ENCODE data around the gene CD247.

Gene CD247

DNA sequence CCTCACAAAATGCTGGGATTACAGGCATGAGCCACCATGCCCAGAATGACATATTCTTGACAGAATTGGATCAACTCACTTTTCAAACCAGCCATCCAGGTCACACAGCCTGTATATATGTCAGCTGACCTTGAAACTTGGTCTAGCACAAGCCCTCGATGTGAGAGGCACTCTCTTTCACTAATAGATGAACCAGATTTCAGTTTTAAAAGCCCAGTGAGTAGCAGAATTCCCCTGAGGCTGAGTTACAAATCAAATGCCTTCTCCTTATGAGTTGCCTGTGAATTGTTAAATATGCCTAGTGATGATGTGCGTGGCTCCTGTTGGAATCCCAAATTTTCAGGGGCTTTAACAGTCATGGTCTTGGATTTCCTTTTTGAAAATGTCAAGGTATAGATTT lies 88.7 kb downstream of the CD247 start:
- no peak overlapping the region for H3K27ac ChIP-seq (ENCODE audit: low read length)
- H3K4me3 ChIP-seq (ENCODE audit: low read length), result no peak overlapping the region
- no peaks in the 10 kb centered on the region for H3K27me3 ChIP-seq (ENCODE audit: insufficient read depth, low read length)
- H3K4me1 ChIP-seq (ENCODE audit: insufficient read depth, low read length), result peaks cover 45% of the 10 kb centered on the region
- H3K9me3 ChIP-seq (ENCODE audit: insufficient read depth, low read depth, low read length), result no peaks in the 10 kb centered on the region
- H3K36me3 ChIP-seq (ENCODE audit: insufficient read depth, low read depth, low read length), result no peaks in the 10 kb centered on the region
- no peak overlapping the region for H3K9ac ChIP-seq (ENCODE audit: low read depth, low read length)

DNA sequence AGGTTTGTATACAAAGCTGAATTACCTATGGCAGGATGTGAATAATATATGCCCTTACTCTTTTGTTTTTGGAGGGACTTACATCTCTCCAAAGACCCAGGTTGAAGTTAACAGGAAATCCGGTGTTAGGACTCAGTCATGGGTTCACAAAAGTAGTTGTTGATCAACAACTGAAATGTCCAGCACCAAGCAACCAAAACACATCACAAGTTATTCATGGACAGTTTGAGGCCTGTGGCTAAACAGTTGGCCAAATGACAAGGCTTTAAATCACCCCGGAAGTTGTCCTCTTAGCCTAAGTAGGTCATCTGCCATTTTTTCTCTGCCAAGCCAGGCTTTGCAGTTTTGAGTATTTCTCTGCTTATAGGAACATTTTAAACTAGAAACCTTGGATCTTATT lies 89.9 kb downstream of the CD247 start:
- H3K4me1 ChIP-seq (ENCODE audit: insufficient read depth, low read length), result peaks cover 49% of the 10 kb centered on the region

DNA sequence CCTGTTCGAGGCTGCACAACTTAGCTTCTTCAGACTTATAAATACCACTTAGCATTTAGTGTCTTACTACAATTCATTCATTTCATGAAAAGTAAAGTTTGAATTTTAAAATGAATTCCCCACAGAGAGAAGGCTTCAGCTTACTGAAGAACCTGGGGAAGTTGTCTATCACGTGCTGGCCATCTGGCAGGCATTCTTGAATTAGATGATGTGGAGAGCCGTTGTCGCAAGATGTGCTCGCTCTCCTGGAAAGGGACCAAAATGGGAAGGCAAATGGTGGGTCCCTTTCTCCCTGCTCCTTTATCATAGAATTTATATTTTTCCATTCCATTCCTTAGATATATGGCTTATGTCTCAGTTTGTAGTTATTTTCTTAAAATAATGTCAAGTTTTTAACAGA lies 90.5 kb downstream of the CD247 start:
- Histone ChIP-seq H3K4me1 (ENCODE audit: insufficient read depth, low read length) (peaks cover 49% of the 10 kb centered on the region), H3K27me3 (ENCODE audit: insufficient read depth, low read length) (no peaks in the 10 kb centered on the region), H3K9ac (ENCODE audit: low read depth, low read length) (no peak overlapping the region), H3K27ac (ENCODE audit: low read length) (no peak overlapping the region), H3K4me3 (ENCODE audit: low read length) (no peak overlapping the region), H3K9me3 (ENCODE audit: insufficient read depth, low read depth, low read length) (no peaks in the 10 kb centered on the region), H3K36me3 (ENCODE audit: insufficient read depth, low read depth, low read length) (no peaks in the 10 kb centered on the region)

More for the DNA sequence above, 89.9 kb downstream of the CD247 start:
- no peak overlapping the region for H3K4me3 ChIP-seq (ENCODE audit: low read length)
- H3K36me3 ChIP-seq (ENCODE audit: insufficient read depth, low read depth, low read length), result no peaks in the 10 kb centered on the region
- H3K27me3 ChIP-seq (ENCODE audit: insufficient read depth, low read length), result no peaks in the 10 kb centered on the region
- H3K9ac ChIP-seq (ENCODE audit: low read depth, low read length), result no peak overlapping the region
- H3K27ac ChIP-seq (ENCODE audit: low read length), result no peak overlapping the region
- H3K9me3 ChIP-seq (ENCODE audit: insufficient read depth, low read depth, low read length), result no peaks in the 10 kb centered on the region

DNA sequence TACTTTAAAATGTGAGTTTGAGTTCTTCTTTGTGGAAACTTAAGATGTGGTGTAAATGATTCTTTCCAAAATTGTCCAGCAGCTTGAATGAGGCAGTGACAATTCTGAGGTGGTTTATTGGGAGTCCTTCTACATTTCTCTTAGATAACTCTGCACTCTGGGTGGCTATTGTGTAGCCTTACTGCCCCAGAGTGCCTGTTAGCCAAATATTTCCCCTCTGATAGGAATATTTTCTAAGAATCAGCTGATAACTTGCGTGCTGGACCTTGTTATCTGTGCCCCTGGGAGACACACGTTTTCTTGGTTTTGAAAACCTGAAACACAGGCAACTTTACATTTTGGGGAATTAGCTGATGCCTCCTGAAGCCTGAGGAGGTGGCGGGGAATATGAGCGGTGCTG lies 91.6 kb downstream of the CD247 start:
- peaks cover 48% of the 10 kb centered on the region for H3K4me1 ChIP-seq (ENCODE audit: insufficient read depth, low read length)
- H3K9ac ChIP-seq (ENCODE audit: low read depth, low read length), result no peak overlapping the region
- peak overlapping the region; percentile 46 for H3K27ac ChIP-seq (ENCODE audit: low read length)

DNA sequence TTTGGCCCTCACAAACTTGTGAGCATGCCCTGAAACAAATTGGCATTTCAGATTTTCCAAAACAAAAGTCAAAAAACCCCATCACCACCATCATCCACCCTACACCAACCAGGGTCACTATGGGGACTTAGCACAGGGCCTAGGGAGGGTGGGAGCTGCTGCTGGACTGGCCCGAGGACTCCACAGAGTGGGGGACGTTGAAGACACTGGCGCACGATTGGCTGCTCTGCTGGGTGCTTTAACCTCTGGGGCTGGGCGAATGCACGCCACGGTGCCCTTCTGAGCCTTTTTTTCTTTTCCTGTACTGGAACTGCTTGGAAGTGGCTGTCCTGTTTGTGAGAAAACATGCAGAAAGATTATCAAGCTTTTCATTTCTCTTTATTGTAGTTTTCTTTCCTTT lies 92.8 kb downstream of the CD247 start:
- H3K27ac ChIP-seq (ENCODE audit: low read length), result no peak overlapping the region
- H3K4me1 ChIP-seq (ENCODE audit: insufficient read depth, low read length), result peaks cover 37% of the 10 kb centered on the region
- no peak overlapping the region for H3K9ac ChIP-seq (ENCODE audit: low read depth, low read length)
- H3K36me3 ChIP-seq (ENCODE audit: insufficient read depth, low read depth, low read length), result peaks cover 6% of the 10 kb centered on the region; the same call in 1 of the 2 replicates
- peak overlapping the region; percentile 2; the same call in 1 of the 2 replicates for H3K4me3 ChIP-seq (ENCODE audit: low read length)
- no peaks in the 10 kb centered on the region for H3K27me3 ChIP-seq (ENCODE audit: insufficient read depth, low read length)
- no peaks in the 10 kb centered on the region for H3K9me3 ChIP-seq (ENCODE audit: insufficient read depth, low read depth, low read length)

More for the DNA sequence above, 91.6 kb downstream of the CD247 start:
- H3K27me3 ChIP-seq (ENCODE audit: insufficient read depth, low read length), result no peaks in the 10 kb centered on the region
- H3K4me3 ChIP-seq (ENCODE audit: low read length), result no peak overlapping the region
- H3K9me3 ChIP-seq (ENCODE audit: insufficient read depth, low read depth, low read length), result no peaks in the 10 kb centered on the region
- H3K36me3 ChIP-seq (ENCODE audit: insufficient read depth, low read depth, low read length), result peaks cover 6% of the 10 kb centered on the region; the same call in 1 of the 2 replicates

DNA sequence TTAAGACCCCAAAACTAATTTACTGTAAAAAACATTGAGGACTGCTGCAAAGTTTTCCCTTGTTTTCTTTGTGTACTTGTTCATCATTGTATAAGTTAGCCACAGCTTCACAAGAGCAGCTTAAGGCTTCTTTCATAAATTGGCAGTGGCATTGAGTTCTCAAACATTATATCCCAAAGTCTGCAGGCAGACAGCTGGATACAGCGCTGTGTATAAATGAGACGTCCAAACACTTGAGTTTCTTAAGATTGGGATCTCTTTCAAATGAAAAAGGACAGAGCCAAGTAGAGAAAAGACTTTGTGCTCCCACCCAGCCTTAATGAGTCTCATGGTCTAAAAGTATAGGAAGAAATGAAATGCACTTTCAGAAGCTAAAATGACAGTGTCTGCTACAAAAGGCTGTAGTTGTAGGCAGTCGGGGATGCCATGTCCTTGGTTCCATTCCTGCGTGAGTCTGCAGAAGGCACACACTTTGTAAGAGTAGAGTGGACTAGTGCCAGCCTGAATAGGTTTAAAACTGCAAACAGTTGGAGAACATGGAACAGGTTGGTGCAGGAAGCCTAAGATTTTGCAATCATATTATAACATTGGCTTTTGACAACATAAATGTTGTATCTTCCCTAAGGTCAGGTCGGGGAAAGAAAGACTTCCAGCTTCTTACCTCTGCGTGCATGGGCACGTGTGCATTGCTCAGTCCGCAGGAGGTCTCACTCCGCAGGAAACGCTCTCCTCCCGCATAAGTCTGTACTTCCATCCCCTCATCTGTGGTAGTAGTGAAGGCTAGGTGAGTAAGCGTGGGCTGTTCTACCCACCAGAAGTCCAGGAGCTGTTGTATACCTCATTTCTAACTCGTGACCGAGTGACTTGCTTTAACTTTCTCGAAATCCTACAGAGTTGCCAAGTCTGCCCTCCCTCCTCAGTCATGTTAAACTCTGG lies 94.4 kb downstream of the CD247 start:
- peaks cover 27% of the 10 kb centered on the region; the same call in 1 of the 2 replicates for H3K4me1 ChIP-seq (ENCODE audit: insufficient read depth, low read length)
- no peak overlapping the region for H3K27ac ChIP-seq (ENCODE audit: low read length)
- H3K27me3 ChIP-seq (ENCODE audit: insufficient read depth, low read length), result no peaks in the 10 kb centered on the region
- H3K9me3 ChIP-seq (ENCODE audit: insufficient read depth, low read depth, low read length), result no peaks in the 10 kb centered on the region
- peaks cover 13% of the 10 kb centered on the region; the same call in 1 of the 2 replicates for H3K36me3 ChIP-seq (ENCODE audit: insufficient read depth, low read depth, low read length)
- no peak overlapping the region for H3K4me3 ChIP-seq (ENCODE audit: low read length)
- no peak overlapping the region for H3K9ac ChIP-seq (ENCODE audit: low read depth, low read length)

DNA sequence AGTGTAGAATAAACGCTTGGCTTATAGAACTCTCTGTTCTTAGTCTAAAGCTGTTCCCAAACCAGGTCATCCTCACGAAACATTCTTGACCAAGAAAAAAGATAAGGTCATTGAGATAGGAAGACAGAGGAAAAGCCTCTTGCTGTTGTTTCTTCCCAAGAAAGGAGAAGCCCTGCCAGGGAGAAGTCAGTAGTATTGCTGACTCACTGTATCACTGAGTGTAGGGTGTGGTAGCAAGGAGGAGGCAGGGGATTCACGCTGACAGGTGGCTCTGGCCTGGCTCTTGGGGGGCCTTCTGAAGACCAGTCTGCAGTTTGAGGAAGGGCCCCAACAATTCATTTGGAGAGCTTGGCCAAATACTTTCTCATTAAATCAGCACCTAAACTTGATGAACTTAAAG lies 97.8 kb downstream of the CD247 start:
- Histone ChIP-seq H3K9ac (ENCODE audit: low read depth, low read length) (no peak overlapping the region), H3K36me3 (ENCODE audit: insufficient read depth, low read depth, low read length) (peaks cover 43% of the 10 kb centered on the region), H3K27me3 (ENCODE audit: insufficient read depth, low read length) (no peaks in the 10 kb centered on the region), H3K4me3 (ENCODE audit: low read length) (no peak overlapping the region), H3K9me3 (ENCODE audit: insufficient read depth, low read depth, low read length) (no peaks in the 10 kb centered on the region), H3K4me1 (ENCODE audit: insufficient read depth, low read length) (peaks cover 21% of the 10 kb centered on the region; the same call in 1 of the 2 replicates), H3K27ac (ENCODE audit: low read length) (no peak overlapping the region)

DNA sequence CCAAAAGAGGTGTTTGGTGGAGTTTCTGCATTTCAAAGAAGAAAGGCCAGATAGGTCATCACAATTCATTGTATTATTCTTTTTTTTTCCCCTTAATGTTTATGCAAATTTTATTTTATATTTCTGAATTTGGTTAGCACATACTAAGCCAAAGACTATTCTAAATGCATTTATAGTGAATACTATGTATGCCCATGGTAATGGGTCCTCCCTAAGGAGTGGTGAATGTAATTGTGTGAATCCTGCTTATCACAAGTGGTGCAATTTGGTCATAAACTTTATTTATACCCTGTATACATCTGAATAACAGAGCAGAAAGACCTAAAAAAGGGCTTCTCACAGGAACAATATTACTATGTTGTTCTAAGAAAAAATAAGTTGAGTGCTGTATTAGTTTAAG lies 99.1 kb downstream of the CD247 start:
- peaks cover 56% of the 10 kb centered on the region for H3K36me3 ChIP-seq (ENCODE audit: insufficient read depth, low read depth, low read length)

DNA sequence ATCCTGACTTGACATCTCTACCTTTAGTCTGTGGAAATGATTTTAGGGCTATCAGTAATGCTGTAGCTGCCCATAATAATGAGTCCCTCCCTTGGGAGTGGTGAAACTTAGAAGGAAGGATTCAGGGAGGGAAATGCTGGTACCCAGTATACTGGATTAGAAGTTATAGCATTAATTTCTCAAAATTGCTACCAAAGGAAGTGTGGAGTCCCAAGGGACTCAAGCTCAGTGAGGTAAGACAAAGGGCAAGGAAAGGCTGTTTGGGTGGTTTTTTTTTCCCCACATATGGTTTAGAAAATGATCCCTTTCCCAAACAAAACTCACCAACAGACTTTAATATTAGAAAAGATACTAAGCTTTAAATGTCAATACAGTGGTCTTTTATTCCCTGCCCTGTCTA lies 99.9 kb downstream of the CD247 start:
- Histone ChIP-seq H3K4me1 (ENCODE audit: insufficient read depth, low read length) (peaks cover 11% of the 10 kb centered on the region; the same call in 1 of the 2 replicates), H3K27ac (ENCODE audit: low read length) (no peak overlapping the region), H3K9ac (ENCODE audit: low read depth, low read length) (no peak overlapping the region), H3K9me3 (ENCODE audit: insufficient read depth, low read depth, low read length) (no peaks in the 10 kb centered on the region), H3K27me3 (ENCODE audit: insufficient read depth, low read length) (no peaks in the 10 kb centered on the region), H3K4me3 (ENCODE audit: low read length) (no peak overlapping the region), H3K36me3 (ENCODE audit: insufficient read depth, low read depth, low read length) (peaks cover 64% of the 10 kb centered on the region)

More for the DNA sequence above, 99.1 kb downstream of the CD247 start:
- peaks cover 11% of the 10 kb centered on the region; the same call in 1 of the 2 replicates for H3K4me1 ChIP-seq (ENCODE audit: insufficient read depth, low read length)
- no peaks in the 10 kb centered on the region for H3K9me3 ChIP-seq (ENCODE audit: insufficient read depth, low read depth, low read length)
- H3K27me3 ChIP-seq (ENCODE audit: insufficient read depth, low read length), result no peaks in the 10 kb centered on the region
- no peak overlapping the region for H3K9ac ChIP-seq (ENCODE audit: low read depth, low read length)
- no peak overlapping the region for H3K27ac ChIP-seq (ENCODE audit: low read length)
- no peak overlapping the region for H3K4me3 ChIP-seq (ENCODE audit: low read length)

DNA sequence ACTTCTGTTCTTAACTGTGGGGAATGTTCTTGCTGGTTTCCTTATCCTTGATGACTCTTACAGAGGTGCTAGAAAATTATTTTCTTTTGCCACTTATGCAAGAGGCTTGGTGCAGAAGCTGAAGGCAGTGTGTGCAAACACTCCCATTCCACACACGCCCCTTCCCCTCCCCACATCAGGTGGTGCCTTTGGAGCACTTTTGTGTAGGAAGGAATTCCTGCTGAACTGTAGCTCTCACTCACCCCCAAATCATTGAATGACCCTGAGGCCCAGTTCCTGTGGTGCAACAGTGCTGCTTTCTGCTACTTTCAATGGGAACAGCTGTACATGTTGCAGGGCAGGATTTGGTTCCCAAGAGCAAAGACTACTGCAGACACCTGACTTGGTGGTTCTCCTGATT lies 101.8 kb downstream of the CD247 start:
- Histone ChIP-seq H3K27ac (ENCODE audit: low read length) (no peak overlapping the region), H3K27me3 (ENCODE audit: insufficient read depth, low read length) (no peaks in the 10 kb centered on the region), H3K4me3 (ENCODE audit: low read length) (no peak overlapping the region), H3K4me1 (ENCODE audit: insufficient read depth, low read length) (peaks cover 11% of the 10 kb centered on the region; the same call in 1 of the 2 replicates), H3K9me3 (ENCODE audit: insufficient read depth, low read depth, low read length) (no peaks in the 10 kb centered on the region), H3K9ac (ENCODE audit: low read depth, low read length) (no peak overlapping the region), H3K36me3 (ENCODE audit: insufficient read depth, low read depth, low read length) (peaks cover 77% of the 10 kb centered on the region)

DNA sequence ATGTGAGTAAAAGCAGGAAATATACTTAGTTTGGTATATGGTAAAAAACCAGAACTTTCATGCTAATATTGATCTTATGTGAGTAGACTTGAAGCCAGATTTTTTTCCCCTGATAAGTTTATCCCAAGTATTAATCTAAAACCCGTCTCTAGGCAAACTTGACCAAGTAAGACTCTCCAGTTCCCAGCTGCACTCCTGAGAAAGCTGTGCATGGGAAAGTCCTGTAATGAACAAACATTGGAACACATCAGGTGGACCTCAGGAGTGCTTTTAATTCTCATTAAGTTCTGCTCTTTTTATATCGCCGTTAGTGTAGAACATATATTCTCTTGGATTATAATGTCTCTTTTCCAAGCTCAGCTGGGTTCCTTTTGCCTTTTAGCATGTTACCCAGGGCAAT lies 105.0 kb downstream of the CD247 start:
- Histone ChIP-seq H3K4me3 (ENCODE audit: low read length) (no peak overlapping the region), H3K36me3 (ENCODE audit: insufficient read depth, low read depth, low read length) (peaks cover 75% of the 10 kb centered on the region), H3K9ac (ENCODE audit: low read depth, low read length) (no peak overlapping the region), H3K4me1 (ENCODE audit: insufficient read depth, low read length) (peaks cover 11% of the 10 kb centered on the region; the same call in 1 of the 2 replicates), H3K9me3 (ENCODE audit: insufficient read depth, low read depth, low read length) (no peaks in the 10 kb centered on the region), H3K27ac (ENCODE audit: low read length) (no peak overlapping the region), H3K27me3 (ENCODE audit: insufficient read depth, low read length) (no peaks in the 10 kb centered on the region)

DNA sequence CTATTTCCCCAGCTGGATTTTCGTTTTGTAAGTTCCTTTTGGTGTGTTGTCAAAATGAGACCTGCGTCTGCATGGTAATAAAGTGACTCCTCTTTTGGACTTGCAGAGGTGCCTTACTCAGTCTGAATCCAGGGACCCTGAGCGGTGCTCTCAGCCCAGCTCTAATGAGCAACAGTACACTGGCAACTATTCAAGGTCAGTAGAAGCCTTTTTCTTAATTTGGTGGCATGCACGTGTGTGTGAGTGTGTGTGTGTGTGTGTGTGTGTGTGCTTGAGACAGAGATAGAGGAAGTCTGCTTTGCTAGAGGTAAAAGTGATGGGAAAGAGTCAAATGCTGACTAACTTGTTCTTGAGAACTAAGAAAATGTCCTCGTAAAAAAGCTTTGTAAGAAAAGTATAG lies 105.4 kb downstream of the CD247 start:
- H3K36me3 ChIP-seq (ENCODE audit: insufficient read depth, low read depth, low read length), result peaks cover 75% of the 10 kb centered on the region

More for the DNA sequence above, 105.4 kb downstream of the CD247 start:
- Histone ChIP-seq H3K4me1 (ENCODE audit: insufficient read depth, low read length) (peaks cover 11% of the 10 kb centered on the region; the same call in 1 of the 2 replicates), H3K27me3 (ENCODE audit: insufficient read depth, low read length) (no peaks in the 10 kb centered on the region), H3K9ac (ENCODE audit: low read depth, low read length) (no peak overlapping the region), H3K9me3 (ENCODE audit: insufficient read depth, low read depth, low read length) (no peaks in the 10 kb centered on the region), H3K4me3 (ENCODE audit: low read length) (no peak overlapping the region), H3K27ac (ENCODE audit: low read length) (no peak overlapping the region)

Data from iPS-20b (cell line).